B cell (primary cell): ENCODE results near the gene EXOC4. TPM values are rescaled to one million over a fixed set of nuclear protein-coding genes. Genes with fewer than 3 reads are reported as not detected.

Experiments used
- ATAC-seq: fragments of 200-7000 bp; cut with Tn5 transposase; one replicate; pipeline ENCODE4 v1.10.0; 2021; ENCODE audit warnings: low read depth, mild to moderate bottlenecking, moderate number of reproducible peaks, moderate library complexity
- CTCF ChIA-PET: fragments of 350-600 bp; sonication (Branson Sonifier 250); formaldehyde crosslinking; loops from one replicate; lab custom pipeline; 2021; ENCODE audit warnings: antibody characterized with exemption, inconsistent platforms; lab: Charles Lee
- POLR2A ChIA-PET: fragments of 350-600 bp; sonication (Branson Sonifier 250); formaldehyde crosslinking; loops from one replicate; lab custom pipeline; 2021; ENCODE audit warnings: antibody characterized with exemption; lab: Charles Lee
- DNase-seq: peaks from one replicate; pipeline ENCODE4 v3.0.0; 2013
- H2AFZ ChIP-seq: 2 replicates; pipeline ENCODE4 v1.6.1; 2012; ENCODE audit warnings: mild to moderate bottlenecking, low read depth, low read length; ENCODE audit not compliant: insufficient read depth, poor library complexity, severe bottlenecking
- H3K27ac ChIP-seq, 2 donors: 1 replicate in 1 of 2; 2 replicates in 1 of 2; pipeline ENCODE4 v1.5.1; 2012 to 2013; ENCODE audit warnings: low read length in 2 of 2, mild to moderate bottlenecking in 2 of 2, moderate library complexity in 1 of 2
- H3K27me3 ChIP-seq, 4 experiments: fragments of 200-600 bp in 1 of 4; sonication (generic) in 1 of 4; replicated peaks in 1 of 4; 1 replicate in 2 of 4; 2 replicates in 2 of 4; pipeline versions ENCODE4 v1.6.1 to v1.7.0; 2013 to 2016; ENCODE audit warnings: low read length in 3 of 4, mild to moderate bottlenecking in 2 of 4, mixed read lengths in 1 of 4, moderate library complexity in 1 of 4; ENCODE audit not compliant: insufficient read depth in 4 of 4, control insufficient read depth in 3 of 4; ENCODE audit errors: control extremely low read depth in 1 of 4
- H3K36me3 ChIP-seq, 2 experiments: replicated peaks in 1 of 2; 1 replicate in 1 of 2; 2 replicates in 1 of 2; pipeline versions ENCODE4 v1.6.1 to v1.7.1; 2013; ENCODE audit warnings: low read length in 1 of 2; ENCODE audit not compliant: insufficient read depth in 2 of 2, control insufficient read depth in 1 of 2; ENCODE audit errors: control extremely low read depth in 1 of 2, extremely low read depth in 1 of 2
- H3K4me1 ChIP-seq, 2 donors: fragments of 200-600 bp in 1 of 2; sonication (generic) in 1 of 2; 1 replicate in 1 of 2; 2 replicates in 1 of 2; pipeline versions ENCODE4 v1.5.1 to v1.6.1; 2013 to 2017; ENCODE audit warnings: low read length in 2 of 2; ENCODE audit not compliant: control insufficient read depth in 2 of 2, insufficient read depth in 2 of 2
- H3K4me2 ChIP-seq: replicated peaks from 2 replicates; pipeline ENCODE3; 2012; ENCODE audit warnings: mild to moderate bottlenecking, low read depth, low read length; ENCODE audit not compliant: poor library complexity, severe bottlenecking
- H3K4me3 ChIP-seq, 5 experiments: fragments of 200-600 bp in 1 of 5; sonication (generic) in 1 of 5; 1 replicate in 3 of 5; 2 replicates in 2 of 5; pipeline versions ENCODE4 v1.5.1 to v1.7.0; 2011 to 2016; ENCODE audit warnings: low read length in 4 of 5, mild to moderate bottlenecking in 4 of 5, low read depth in 2 of 5, control low read depth in 1 of 5, moderate library complexity in 1 of 5; ENCODE audit not compliant: insufficient read depth in 1 of 5; ENCODE audit errors: control extremely low read depth in 1 of 5, extremely low read depth in 1 of 5
- H3K79me2 ChIP-seq: fragments of 200-600 bp; sonication (generic); one replicate; pipeline ENCODE4 v1.6.0; 2016; ENCODE audit warnings: low read length; ENCODE audit not compliant: control insufficient read depth, insufficient read depth
- H3K9ac ChIP-seq: fragments of 200-600 bp; sonication (generic); 2 replicates; pipeline ENCODE4 v1.6.1; 2017; ENCODE audit warnings: mild to moderate bottlenecking, low read length, moderate library complexity
- H3K9me3 ChIP-seq, 3 donors: one replicate each; pipeline versions ENCODE4 v1.6.1 to v1.7.1; 2013; ENCODE audit warnings: low read length in 2 of 3; ENCODE audit not compliant: control insufficient read depth in 2 of 3, insufficient read depth in 1 of 3; ENCODE audit errors: control extremely low read depth in 1 of 3
- H4K20me1 ChIP-seq: 2 replicates; pipeline ENCODE4 v1.6.0; 2012; ENCODE audit warnings: mild to moderate bottlenecking, low read length; ENCODE audit not compliant: insufficient read depth, control insufficient read depth, poor library complexity, severe bottlenecking
- H3K27ac Mint-ChIP-seq: one replicate; pipeline ENCODE4 v1.8.0; 2021; ENCODE audit warnings: mixed read lengths
- H3K27me3 Mint-ChIP-seq: one replicate; pipeline ENCODE4 v1.8.0; 2021; ENCODE audit warnings: mixed read lengths
- H3K4me1 Mint-ChIP-seq: one replicate; pipeline ENCODE4 v1.8.0; 2021; ENCODE audit warnings: mixed read lengths
- H3K4me3 Mint-ChIP-seq: one replicate; pipeline ENCODE4 v1.8.0; 2021; ENCODE audit warnings: mixed read lengths
- H3K9me3 Mint-ChIP-seq: one replicate; pipeline ENCODE4 v1.8.0; 2022; ENCODE audit warnings: mixed read lengths; ENCODE audit not compliant: insufficient read depth
- CTCF ChIP-seq: fragments of 200-600 bp; IDR thresholded peaks from one replicate; pipeline ENCODE4 v1.8.0; 2022; ENCODE audit warnings: antibody characterized with exemption, mild to moderate bottlenecking
- EZH2 ChIP-seq: IDR thresholded peaks from 2 replicates; pipeline ENCODE4 v1.6.1; 2012; ENCODE audit warnings: borderline replicate concordance, low read depth, mild to moderate bottlenecking, moderate library complexity, low read length; ENCODE audit not compliant: insufficient read depth, poor library complexity, severe bottlenecking
- WGBS: methylation state at CpG from one replicate; pipeline ENCODE4 v1.1.5; 2013; ENCODE audit warnings: missing lambda C conversion rate; ENCODE audit not compliant: insufficient coverage; 5-methylcytosine and 5-hydroxymethylcytosine counted together
- intact Hi-C: fragments of 100-400 bp; cut with micrococcal nuclease; formaldehyde crosslinking; loops from one replicate; pipeline ENCODE4 v1.10.0; 2022
- polyA plus RNA-seq: library from polyadenylated mRNA; depleted of rRNA; stranded (reverse); fragments of >200 nt; gene quantifications from 2 replicates; pipeline ENCODE4 v1.2.3, GENCODE V29; 2012
- total RNA-seq, 2 donors: library from RNA; stranded (reverse); fragments of 120-200 nt in 1 of 2; gene quantifications; 1 replicate in 1 of 2; 2 replicates in 1 of 2; pipeline versions ENCODE4 v1.2.3 to v1.2.4, GENCODE V29; 2013 to 2022

EXOC4 gene
- total and polyA plus RNA-seq, 2 donors (not counting 1 experiment from before 2014, with no cell fraction given) = 16.7 to 135 TPM

- H3K79me2 ChIP-seq = no peaks in the 10 kb centered on the region
- ChIA-PET CTCF (no interaction called here), POLR2A (no interaction called here)
- Mint-ChIP-seq H3K27me3 (no peaks in the 10 kb centered on the region), H3K9me3 (no peaks in the 10 kb centered on the region), H3K4me1 (no peaks in the 10 kb centered on the region), H3K4me3 (no peak overlapping the region), H3K27ac (no peak overlapping the region)
- no peak overlapping the region for H3K4me3 ChIP-seq
- H3K36me3 ChIP-seq = no peaks in the 10 kb centered on the region
- no peak overlapping the region for H3K27ac ChIP-seq
- TF ChIP-seq CTCF (no peak), EZH2 (no peak)
- no peaks in the 10 kb centered on the region for H3K4me1 ChIP-seq
- H4K20me1 ChIP-seq = no peaks in the 10 kb centered on the region
- intact Hi-C loops = no loop called here
- H2AFZ ChIP-seq = no peak overlapping the region
- no peak for ATAC-seq
- H3K9me3 ChIP-seq = no peaks in the 10 kb centered on the region
- no peak for DNase-seq
- no peak overlapping the region for H3K4me2 ChIP-seq
- no peaks in the 10 kb centered on the region for H3K27me3 ChIP-seq
- 90% methylated on average over 2 of the region's 3 CpGs for WGBS
- H3K9ac ChIP-seq = no peak overlapping the region
Observed at GRCh38 chr7:133504825-133505224, 251.9 kb downstream of the EXOC4 start.

GRCh38 chr7:133509822-133510221 lies 256.9 kb downstream of the EXOC4 start:
- CTCF ChIA-PET = no interaction called here
- 100% methylated on average over 1 of the region's 5 CpGs for WGBS

More at GRCh38 chr7:133509822-133510221, 256.9 kb downstream of the EXOC4 start:
- Histone ChIP-seq H3K4me2 (no peak overlapping the region), H3K27me3 (no peaks in the 10 kb centered on the region), H3K4me1 (no peaks in the 10 kb centered on the region), H3K27ac (no peak overlapping the region), H4K20me1 (no peaks in the 10 kb centered on the region), H2AFZ (no peak overlapping the region), H3K9ac (no peak overlapping the region), H3K9me3 (peaks cover 0 to 3% (median 0%) of the 10 kb centered on the region in 3 donors), H3K4me3 (no peak overlapping the region), H3K36me3 (no peaks in the 10 kb centered on the region), H3K79me2 (no peaks in the 10 kb centered on the region)
- intact Hi-C loops = no loop called here
- Mint-ChIP-seq H3K27me3 (no peaks in the 10 kb centered on the region), H3K9me3 (peaks cover 2% of the 10 kb centered on the region), H3K27ac (no peak overlapping the region), H3K4me1 (no peaks in the 10 kb centered on the region), H3K4me3 (no peak overlapping the region)
- DNase-seq (no peak), ATAC-seq (no peak)
- TF ChIP-seq EZH2 = no peak
- TF ChIP-seq CTCF = no peak
- POLR2A ChIA-PET = no interaction called here
